HUES64 (cell line): Measurements from ENCODE around the gene RSPH10B2.
"Not testable (repeated sequence)": the region's sequence is repeated elsewhere in the genome, so short reads cannot be mapped to it uniquely, and the experiment has no call there.

Experiments used
- H3K27ac ChIP-seq: 2 replicates; pipeline ENCODE4 v1.7.0; 2013; ENCODE audit warnings: low read depth, low read length, inconsistent platforms
- H3K27me3 ChIP-seq: 2 replicates; pipeline ENCODE4 v1.6.1; 2013; ENCODE audit warnings: mild to moderate bottlenecking, low read length; ENCODE audit not compliant: insufficient read depth
- H3K36me3 ChIP-seq: 2 replicates; pipeline ENCODE4 v1.6.1; 2013; ENCODE audit warnings: mild to moderate bottlenecking, low read length; ENCODE audit not compliant: insufficient read depth
- H3K4me1 ChIP-seq: 2 replicates; pipeline ENCODE4 v1.6.1; 2013; ENCODE audit warnings: mild to moderate bottlenecking, low read length, moderate library complexity; ENCODE audit not compliant: insufficient read depth
- H3K4me3 ChIP-seq: 2 replicates; pipeline ENCODE4 v1.5.1; 2013; ENCODE audit warnings: mild to moderate bottlenecking, low read length, moderate library complexity
- H3K9ac ChIP-seq: 2 replicates; pipeline ENCODE4 v1.6.1; 2013; ENCODE audit warnings: mild to moderate bottlenecking, low read depth, low read length
- H3K9me3 ChIP-seq: 2 replicates; pipeline ENCODE4 v1.6.1; 2013; ENCODE audit warnings: low read depth, low read length; ENCODE audit not compliant: insufficient read depth
- WGBS: fragments of 150-250, 120-280 bp; methylation state at CpG from one replicate; pipeline ENCODE4 v1.1.7; 2013; ENCODE audit warnings: missing lambda C conversion rate; 5-methylcytosine and 5-hydroxymethylcytosine counted together

The RSPH10B2 gene

GRCh38 chr7:6792113-6792872 lies 38.4 kb downstream of the RSPH10B2 start:
- not testable (repeated sequence) for H3K27me3 ChIP-seq

DNA sequence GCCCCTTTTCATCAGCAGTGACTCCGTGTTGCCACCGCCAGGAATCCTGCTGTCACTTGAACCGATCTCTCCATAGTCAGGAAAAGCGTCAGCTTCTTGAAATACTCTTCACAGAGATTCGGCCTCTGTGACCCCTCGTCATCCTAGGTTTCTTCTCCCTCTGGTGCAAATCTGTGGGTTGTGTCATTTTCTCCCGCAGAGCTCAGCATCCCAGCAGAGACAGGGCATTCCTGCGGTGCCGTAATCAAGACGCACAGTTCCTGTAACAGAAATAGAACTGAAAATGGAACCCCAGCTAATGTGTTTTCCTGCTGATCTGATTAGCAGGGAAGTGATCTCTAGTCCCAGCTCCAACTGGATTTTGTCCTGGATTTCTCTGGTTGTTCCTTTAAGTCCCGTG lies 40.4 kb downstream of the RSPH10B2 start:
- WGBS: no CpG with 5 or more reads among the region's 11 CpGs
- not testable (repeated sequence) for H3K9ac ChIP-seq

More at GRCh38 chr7:6792113-6792872, 38.4 kb downstream of the RSPH10B2 start:
- H3K36me3 ChIP-seq, H3K9ac ChIP-seq, H3K27ac ChIP-seq, H3K4me1 ChIP-seq, H3K4me3 ChIP-seq, H3K9me3 ChIP-seq: not testable (repeated sequence)
- WGBS: 92% methylated on average over 8 of the region's 15 CpGs

GRCh38 chr7:6797218-6797617 lies 43.3 kb downstream of the RSPH10B2 start:
- not testable (repeated sequence) for H3K27ac ChIP-seq
- WGBS: 89% methylated on average over 5 of the region's 5 CpGs

More for the DNA sequence above, 40.4 kb downstream of the RSPH10B2 start:
- not testable (repeated sequence) for H3K4me3 ChIP-seq, H3K27me3 ChIP-seq, H3K9me3 ChIP-seq, H3K4me1 ChIP-seq, H3K27ac ChIP-seq, H3K36me3 ChIP-seq

DNA sequence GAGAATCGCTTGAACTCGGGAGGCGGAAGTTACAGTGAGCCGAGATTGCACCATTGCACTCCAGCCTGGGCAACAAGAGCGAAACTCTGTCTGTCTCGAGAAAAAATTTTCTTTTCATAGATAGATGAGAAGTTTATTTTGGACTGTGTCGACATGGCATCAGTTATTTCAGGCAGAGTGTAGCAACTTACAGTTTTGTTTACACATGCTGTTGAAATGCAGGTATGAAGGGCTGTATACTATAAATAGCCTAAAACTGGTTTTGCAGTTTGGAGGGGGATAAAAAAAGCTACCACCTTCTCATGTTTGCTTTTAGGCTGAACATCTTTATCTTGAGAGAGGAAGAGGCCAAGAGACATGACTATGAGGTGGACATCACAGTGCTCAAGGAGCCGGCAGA lies 44.1 kb downstream of the RSPH10B2 start:
- not testable (repeated sequence) for H3K4me3 ChIP-seq, H3K27ac ChIP-seq, H3K4me1 ChIP-seq, H3K9me3 ChIP-seq, H3K36me3 ChIP-seq, H3K27me3 ChIP-seq, H3K9ac ChIP-seq
- no CpG with 5 or more reads among the region's 8 CpGs for WGBS

More at GRCh38 chr7:6797218-6797617, 43.3 kb downstream of the RSPH10B2 start:
- not testable (repeated sequence) for H3K9ac ChIP-seq, H3K27me3 ChIP-seq, H3K9me3 ChIP-seq, H3K4me1 ChIP-seq, H3K36me3 ChIP-seq, H3K4me3 ChIP-seq

- H3K27ac ChIP-seq, H3K4me3 ChIP-seq, H3K27me3 ChIP-seq, H3K4me1 ChIP-seq, H3K36me3 ChIP-seq, H3K9ac ChIP-seq, H3K9me3 ChIP-seq: not testable (repeated sequence)
- WGBS: no CpG with 5 or more reads among the region's 12 CpGs
These were observed 46.0 kb downstream of the RSPH10B2 start for GRCh38 chr7:6799887-6800286.

GRCh38 chr7:6800331-6800730 lies 46.4 kb downstream of the RSPH10B2 start:
- H3K9ac ChIP-seq, H3K9me3 ChIP-seq, H3K27me3 ChIP-seq, H3K27ac ChIP-seq, H3K4me3 ChIP-seq, H3K4me1 ChIP-seq, H3K36me3 ChIP-seq: not testable (repeated sequence)
- 100% methylated on average over 1 of the region's 2 CpGs for WGBS

DNA sequence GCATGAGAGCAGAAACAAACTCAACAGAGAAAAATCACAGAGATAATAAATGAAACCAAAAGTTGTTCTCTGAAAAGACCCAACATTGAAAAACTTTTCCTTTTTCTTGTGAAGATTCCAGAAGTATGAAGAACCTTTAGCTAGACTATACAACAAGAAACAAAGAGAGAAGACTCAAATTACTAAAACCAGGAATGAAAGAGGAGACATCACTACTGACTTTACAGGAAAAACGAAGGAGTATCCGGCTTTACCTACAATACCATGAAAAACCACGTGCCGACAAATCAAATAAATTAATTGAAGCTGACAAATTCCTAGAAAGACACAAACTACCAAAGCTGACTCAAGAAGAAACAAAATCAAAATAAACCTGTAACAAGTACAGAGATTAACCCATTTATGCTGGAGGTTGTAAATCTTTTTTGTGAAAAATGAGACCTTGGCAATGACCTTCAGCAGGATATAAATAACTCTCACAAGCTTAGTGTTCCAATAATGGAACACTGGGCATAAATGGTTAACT lies 53.6 kb downstream of the RSPH10B2 start:
- H3K27ac ChIP-seq, H3K36me3 ChIP-seq, H3K9ac ChIP-seq, H3K4me1 ChIP-seq, H3K27me3 ChIP-seq, H3K9me3 ChIP-seq, H3K4me3 ChIP-seq: not testable (repeated sequence)
- no CpG with 5 or more reads among the region's 4 CpGs for WGBS

DNA sequence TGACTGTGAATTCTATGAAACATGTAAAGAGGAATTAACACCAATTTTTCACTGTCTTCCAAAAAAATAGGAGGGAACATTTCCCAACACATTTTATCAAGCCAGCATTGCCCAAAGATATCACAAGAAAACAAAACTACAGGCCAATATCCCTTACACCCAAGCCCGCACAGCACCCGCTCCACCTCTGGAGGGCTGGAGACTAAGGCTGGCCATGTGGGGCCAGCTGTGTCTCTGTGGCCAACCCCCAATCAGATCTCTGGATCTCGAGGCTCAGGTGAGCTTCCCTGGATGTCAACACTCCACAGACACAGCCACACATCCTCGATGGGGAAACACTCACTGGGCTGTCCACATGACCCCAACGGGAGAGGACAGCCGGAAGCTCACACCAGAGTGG lies 54.1 kb downstream of the RSPH10B2 start:
- not testable (repeated sequence) for H3K4me1 ChIP-seq, H3K9ac ChIP-seq, H3K36me3 ChIP-seq, H3K9me3 ChIP-seq, H3K27me3 ChIP-seq, H3K27ac ChIP-seq, H3K4me3 ChIP-seq
- WGBS: 67% methylated on average over 1 of the region's 6 CpGs

GRCh38 chr7:6813011-6813410 lies 59.1 kb downstream of the RSPH10B2 start:
- H3K27me3 ChIP-seq, H3K9ac ChIP-seq, H3K9me3 ChIP-seq, H3K4me1 ChIP-seq, H3K4me3 ChIP-seq, H3K27ac ChIP-seq: not testable (repeated sequence)
- peaks cover 17% of the 10 kb centered on the region for H3K36me3 ChIP-seq
- WGBS: 94% methylated on average over 2 of the region's 2 CpGs

DNA sequence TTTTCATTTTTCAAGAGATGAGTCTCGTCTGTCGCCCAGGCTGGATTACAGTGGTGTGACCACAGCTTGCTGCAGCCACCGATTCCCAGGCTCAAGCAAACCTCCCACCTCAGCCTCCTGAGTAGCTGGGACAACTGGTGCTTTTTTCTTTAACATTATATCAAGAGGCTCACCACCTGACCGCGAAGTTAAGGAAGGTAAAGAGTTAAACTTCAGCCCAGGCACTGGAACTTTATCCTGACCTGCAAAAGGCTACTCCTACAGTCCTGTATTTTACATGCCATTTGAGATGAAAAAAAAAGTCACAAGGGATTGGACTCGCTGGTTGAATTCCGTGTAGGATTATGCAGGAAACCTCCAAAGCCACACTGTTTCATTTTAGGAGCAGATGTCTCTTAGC lies 61.6 kb downstream of the RSPH10B2 start:
- 96% methylated on average over 5 of the region's 7 CpGs for WGBS
- not testable (repeated sequence) for H3K27ac ChIP-seq, H3K4me1 ChIP-seq, H3K9me3 ChIP-seq, H3K27me3 ChIP-seq, H3K9ac ChIP-seq, H3K4me3 ChIP-seq
- peaks cover 24% of the 10 kb centered on the region for H3K36me3 ChIP-seq

- not testable (repeated sequence) for H3K27ac ChIP-seq, H3K4me3 ChIP-seq, H3K9me3 ChIP-seq, H3K9ac ChIP-seq, H3K27me3 ChIP-seq, H3K4me1 ChIP-seq
- 93% methylated on average over 5 of the region's 6 CpGs for WGBS
- H3K36me3 ChIP-seq: peaks cover 22% of the 10 kb centered on the region
These were observed 67.7 kb downstream of the RSPH10B2 start for GRCh38 chr7:6821622-6822021.
